RWPE2 (cell line): ENCODE data around the gene RGL4.

Source experiments
- ATAC-seq: fragments of 200-7000 bp; cut with Tn5 transposase; 3 replicates; pipeline ENCODE4 v1.9.1; 2021; ENCODE audit warnings: low read depth
- DNase-seq: peaks from one replicate; pipeline ENCODE4 v3.0.0-alpha.2; 2020; ENCODE audit warnings: low spot score
- H3K27ac ChIP-seq: fragments of 450-650 bp; 2 replicates; pipeline ENCODE4 v1.5.1; 2017; ENCODE audit warnings: mild to moderate bottlenecking; ENCODE audit not compliant: poor library complexity, severe bottlenecking
- H3K27me3 ChIP-seq: fragments of 250-450 bp; sonication (Bioruptor Pico); 2 replicates; pipeline ENCODE4 v1.5.1; 2021; ENCODE audit warnings: mild to moderate bottlenecking, moderate library complexity; ENCODE audit not compliant: insufficient read depth, poor library complexity, severe bottlenecking
- H3K36me3 ChIP-seq: fragments of 250-450 bp; sonication (Bioruptor Pico); 2 replicates; pipeline ENCODE4 v1.5.1; 2020; ENCODE audit warnings: low read depth, mild to moderate bottlenecking, moderate library complexity
- H3K4me1 ChIP-seq: fragments of 250-450 bp; sonication (Bioruptor Pico); 2 replicates; pipeline ENCODE4 v1.5.1; 2021; ENCODE audit warnings: mild to moderate bottlenecking, moderate library complexity; ENCODE audit not compliant: insufficient read depth, poor library complexity, severe bottlenecking
- H3K4me3 ChIP-seq: fragments of 250-450 bp; sonication (Bioruptor Pico); 2 replicates; pipeline ENCODE4 v1.5.1; 2021; ENCODE audit warnings: mild to moderate bottlenecking, moderate library complexity; ENCODE audit not compliant: severe bottlenecking
- H3K9me3 ChIP-seq: fragments of 250-450 bp; sonication (Bioruptor Pico); 2 replicates; pipeline ENCODE4 v1.5.1; 2021; ENCODE audit warnings: mild to moderate bottlenecking, moderate library complexity; ENCODE audit not compliant: severe bottlenecking
- CTCF ChIP-seq: fragments of 450-650 bp; IDR thresholded peaks from one replicate; pipeline ENCODE4 v1.5.1; 2017; ENCODE audit warnings: mild to moderate bottlenecking, moderate library complexity; ENCODE audit not compliant: poor library complexity, severe bottlenecking

Gene RGL4

GRCh38 chr22:23688121-23688520 lies 2.7 kb upstream of the RGL4 start:
- no peak for ATAC-seq
- DNase-seq = no peak
- Histone ChIP-seq H3K27ac (no peak overlapping the region), H3K4me1 (no peaks in the 10 kb centered on the region), H3K27me3 (no peaks in the 10 kb centered on the region), H3K4me3 (no peak overlapping the region), H3K36me3 (no peaks in the 10 kb centered on the region), H3K9me3 (no peaks in the 10 kb centered on the region)
- TF ChIP-seq CTCF = no peak

GRCh38 chr22:23688571-23688970 lies 2.2 kb upstream of the RGL4 start:
- ATAC-seq = no peak
- H3K4me1 ChIP-seq = no peaks in the 10 kb centered on the region
- DNase-seq = no peak
- no peak overlapping the region for H3K4me3 ChIP-seq
- no peak overlapping the region for H3K27ac ChIP-seq
- no peak for TF ChIP-seq CTCF
- H3K36me3 ChIP-seq = no peaks in the 10 kb centered on the region
- no peaks in the 10 kb centered on the region for H3K9me3 ChIP-seq
- no peaks in the 10 kb centered on the region for H3K27me3 ChIP-seq

- Histone ChIP-seq H3K4me1 (no peaks in the 10 kb centered on the region), H3K27ac (no peak overlapping the region), H3K9me3 (no peaks in the 10 kb centered on the region), H3K4me3 (no peak overlapping the region), H3K27me3 (no peaks in the 10 kb centered on the region), H3K36me3 (no peaks in the 10 kb centered on the region)
- no peak for ATAC-seq
- no peak for DNase-seq
- TF ChIP-seq CTCF = no peak
Measured at GRCh38 chr22:23689414-23689813, 1.4 kb upstream of the RGL4 start.

GRCh38 chr22:23691748-23692423 lies 1.1 kb downstream of the RGL4 start:
- Histone ChIP-seq H3K27ac (no peak overlapping the region), H3K4me1 (no peaks in the 10 kb centered on the region), H3K9me3 (no peaks in the 10 kb centered on the region), H3K36me3 (no peaks in the 10 kb centered on the region), H3K4me3 (no peak overlapping the region), H3K27me3 (no peaks in the 10 kb centered on the region)
- DNase-seq (no peak), ATAC-seq (no peak)
- TF ChIP-seq CTCF = no peak

GRCh38 chr22:23692598-23693291 lies 1.9 kb downstream of the RGL4 start:
- DNase-seq (no peak), ATAC-seq (no peak)
- no peak for TF ChIP-seq CTCF
- Histone ChIP-seq H3K4me3 (no peak overlapping the region), H3K27me3 (no peaks in the 10 kb centered on the region), H3K4me1 (no peaks in the 10 kb centered on the region), H3K27ac (no peak overlapping the region), H3K9me3 (no peaks in the 10 kb centered on the region), H3K36me3 (no peaks in the 10 kb centered on the region)
